ENCODE data around the gene CA9. TPM values are rescaled to one million over a fixed set of nuclear protein-coding genes. Genes with fewer than 3 reads are reported as not detected.
A peak's percentile ranks its signal among the peaks of the same experiment; 100 is the strongest.

CA9 gene
- total and polyA plus RNA-seq, 8 donors = 1.2 to 670 (median 200) TPM

DNA sequence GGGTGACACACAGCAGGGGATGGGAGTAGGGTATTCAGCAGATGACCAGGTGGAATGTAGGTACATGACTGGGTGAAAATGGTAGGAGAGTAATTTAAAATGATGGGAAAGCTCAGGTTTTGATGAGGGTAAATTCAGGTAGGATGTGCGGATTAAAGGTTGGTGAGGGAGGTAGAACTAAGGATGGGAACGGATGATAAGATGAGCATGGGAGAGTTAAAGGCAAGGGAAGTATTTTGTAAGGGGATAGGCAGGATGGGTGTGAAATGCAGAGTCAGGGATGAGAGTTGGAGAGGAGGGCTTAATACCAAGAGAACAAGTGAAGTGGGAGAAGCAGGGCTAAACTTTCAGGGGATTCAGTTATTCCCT is 56.7 kb downstream of the CA9 start:
- no peak for DNase-seq
- peak overlapping the region; percentile 53 to 88 (median 77) for H3K4me3 ChIP-seq
- intact Hi-C loops (cut with DNase I; ENCODE audit: low total_unique reads) = no loop called here
- H3K9me3 ChIP-seq = no peaks in the 10 kb centered on the region
- peaks cover 13 to 26% (median 24%) of the 10 kb centered on the region in 4 donors for H3K36me3 ChIP-seq
- H3K4me1 ChIP-seq = peaks cover 64 to 84% (median 73%) of the 10 kb centered on the region in 4 donors
- H3K27ac ChIP-seq = peak overlapping the region; percentile 55 to 100 (median 98)
- TF ChIP-seq CTCF (IDR thresholded peaks at IDR 0.05) (no peak), POLR2AphosphoS5 (IDR thresholded peaks at IDR 0.05) (no peak), EP300 (IDR thresholded peaks at IDR 0.05) (no peak), POLR2A (IDR thresholded peaks at IDR 0.05) (no peak)
- H3K27me3 ChIP-seq = no peaks in the 10 kb centered on the region
- 63 to 90% (median 79%) methylated on average over 2 of the region's 2 CpGs for WGBS, 5 donors

Small RNA genes within 50 kb of the gene (small RNA-seq; reads per million reads assigned to genes)
- gene RMRP (0 reads per million in 4 donors), gene RN7SL22P (0 reads per million in 4 donors)

Other genes starting within 250 kb of the CA9 start
- gene RUSC2, start 183.8 kb upstream of the CA9 start, total RNA-seq = 10 to 100 TPM in 2 of 5 donors, 1 to 10 TPM in 3; 3.8 to 34.8 (median 9.9) TPM
- 1 to 10 TPM; 3.4 to 6.6 (median 6.5) TPM for gene RUSC2, start 183.8 kb upstream of the CA9 start, polyA plus RNA-seq
- 10 to 100 TPM; 11.9 to 56.8 (median 34.6) TPM for gene TESK1, start 68.7 kb upstream of the CA9 start, total RNA-seq
- 10 to 100 TPM; 25.7 to 33.9 (median 28.4) TPM for gene TESK1, start 68.7 kb upstream of the CA9 start, polyA plus RNA-seq
- gene CD72, start 55.5 kb upstream of the CA9 start, total RNA-seq = 10 to 100 TPM in 1 of 5 donors, 1 to 10 TPM in 1, not detected in 3; 3.1 to 18.7 TPM
- 1 to 10 TPM in 2 of 3 donors, under 1 TPM in 1; 0.61 to 2.8 (median 1.1) TPM for gene CD72, start 55.5 kb upstream of the CA9 start, polyA plus RNA-seq
- 1 to 10 TPM in 2 of 5 donors, not detected in 3; 2.0 to 2.3 TPM for gene SIT1, start 23.0 kb upstream of the CA9 start, total RNA-seq
- gene SIT1, start 23.0 kb upstream of the CA9 start, polyA plus RNA-seq = 1 to 10 TPM in 1 of 3 donors, under 1 TPM in 2; 0.62 to 1.1 (median 0.95) TPM
- gene RMRP, start 15.9 kb upstream of the CA9 start, total RNA-seq = over 10,000 TPM in 4 of 5 donors, 1,000 to 10,000 TPM in 1; 1,379 to 137,340 (median 23,544) TPM
- gene RMRP, start 15.9 kb upstream of the CA9 start, polyA plus RNA-seq = 10 to 100 TPM in 1 of 3 donors, not detected in 2; 64.3 TPM
- gene CCDC107, start 15.6 kb upstream of the CA9 start, total RNA-seq = 100 to 1,000 TPM in 1 of 5 donors, 10 to 100 TPM in 4; 15.6 to 104 (median 28.1) TPM
- 10 to 100 TPM; 58.8 to 86.4 (median 69.7) TPM for gene CCDC107, start 15.6 kb upstream of the CA9 start, polyA plus RNA-seq
- gene ARHGEF39, start 8.7 kb upstream of the CA9 start, total RNA-seq = 10 to 100 TPM in 3 of 5 donors, 1 to 10 TPM in 2; 1.8 to 58.3 (median 11.6) TPM
- 1 to 10 TPM; 2.8 to 4.3 (median 3.2) TPM for gene ARHGEF39, start 8.7 kb upstream of the CA9 start, polyA plus RNA-seq
- gene TPM2, start 16.0 kb downstream of the CA9 start, total RNA-seq = 1,000 to 10,000 TPM in 3 of 5 donors, 100 to 1,000 TPM in 2; 537 to 3,642 (median 1,228) TPM
- 1,000 to 10,000 TPM in 1 of 3 donors, 100 to 1,000 TPM in 2; 460 to 2,257 (median 672) TPM for gene TPM2, start 16.0 kb downstream of the CA9 start, polyA plus RNA-seq
- 100 to 1,000 TPM; 169 to 399 (median 223) TPM for gene TLN1, start 58.3 kb downstream of the CA9 start, total RNA-seq
- 100 to 1,000 TPM in 1 of 3 donors, 10 to 100 TPM in 2; 53.2 to 141 (median 70.2) TPM for gene TLN1, start 58.3 kb downstream of the CA9 start, polyA plus RNA-seq
- gene CREB3, start 58.7 kb downstream of the CA9 start, total RNA-seq = 10 to 100 TPM; 33.2 to 84.0 (median 79.1) TPM
- gene CREB3, start 58.7 kb downstream of the CA9 start, polyA plus RNA-seq = 10 to 100 TPM; 29.4 to 40.5 (median 37.9) TPM
- 100 to 1,000 TPM in 3 of 5 donors, 10 to 100 TPM in 2; 29.8 to 210 (median 145) TPM for gene GBA2, start 75.3 kb downstream of the CA9 start, total RNA-seq
- gene GBA2, start 75.3 kb downstream of the CA9 start, polyA plus RNA-seq = 10 to 100 TPM; 26.5 to 38.9 (median 32.5) TPM
- 10 to 100 TPM in 4 of 5 donors, 1 to 10 TPM in 1; 7.0 to 21.2 (median 14.7) TPM for gene RGP1, start 75.4 kb downstream of the CA9 start, total RNA-seq
- gene RGP1, start 75.4 kb downstream of the CA9 start, polyA plus RNA-seq = 10 to 100 TPM in 1 of 3 donors, 1 to 10 TPM in 2; 3.8 to 12.8 (median 7.2) TPM
- not detected for gene MSMP, start 80.3 kb downstream of the CA9 start, total RNA-seq
- gene MSMP, start 80.3 kb downstream of the CA9 start, polyA plus RNA-seq = under 1 TPM in 1 of 3 donors, not detected in 2; 0.35 TPM
- gene NPR2, start 117.7 kb downstream of the CA9 start, total RNA-seq = 10 to 100 TPM in 3 of 5 donors, 1 to 10 TPM in 2; 3.1 to 75.5 (median 14.5) TPM
- 10 to 100 TPM in 1 of 3 donors, 1 to 10 TPM in 2; 4.0 to 11.4 (median 7.0) TPM for gene NPR2, start 117.7 kb downstream of the CA9 start, polyA plus RNA-seq
- 1 to 10 TPM in 2 of 5 donors, not detected in 3; 1.7 to 2.7 TPM for gene SPAG8, start 138.3 kb downstream of the CA9 start, total RNA-seq
- gene SPAG8, start 138.3 kb downstream of the CA9 start, polyA plus RNA-seq = 1 to 10 TPM in 1 of 3 donors, under 1 TPM in 2; 0.19 to 4.1 (median 0.98) TPM
- 10 to 100 TPM in 4 of 5 donors, 1 to 10 TPM in 1; 8.4 to 22.7 (median 17.9) TPM for gene HINT2, start 141.1 kb downstream of the CA9 start, total RNA-seq
- 100 to 1,000 TPM in 2 of 3 donors, 10 to 100 TPM in 1; 98.1 to 131 (median 118) TPM for gene HINT2, start 141.1 kb downstream of the CA9 start, polyA plus RNA-seq
- gene FAM221B, start 154.8 kb downstream of the CA9 start, total RNA-seq = not detected
- under 1 TPM in 1 of 3 donors, not detected in 2; 0.10 TPM for gene FAM221B, start 154.8 kb downstream of the CA9 start, polyA plus RNA-seq
- 10 to 100 TPM in 3 of 5 donors, 1 to 10 TPM in 2; 4.6 to 81.4 (median 11.6) TPM for gene TMEM8B, start 155.3 kb downstream of the CA9 start, total RNA-seq
- gene TMEM8B, start 155.3 kb downstream of the CA9 start, polyA plus RNA-seq = 1 to 10 TPM; 7.0 to 9.2 (median 7.0) TPM
- gene OR13J1, start 196.5 kb downstream of the CA9 start, total RNA-seq = not detected
- gene OR13J1, start 196.5 kb downstream of the CA9 start, polyA plus RNA-seq = not detected
- gene HRCT1, start 232.3 kb downstream of the CA9 start, total RNA-seq = 10 to 100 TPM in 1 of 5 donors, 1 to 10 TPM in 2, under 1 TPM in 1, not detected in 1; 0.92 to 28.7 (median 7.7) TPM
- 1 to 10 TPM in 1 of 3 donors, under 1 TPM in 1, not detected in 1; 0.50 to 4.3 TPM for gene HRCT1, start 232.3 kb downstream of the CA9 start, polyA plus RNA-seq
- 1 to 10 TPM in 2 of 5 donors, not detected in 3; 1.2 to 2.4 TPM for gene SPAAR, start 235.6 kb downstream of the CA9 start, total RNA-seq
- under 1 TPM; 0.30 to 0.92 (median 0.68) TPM for gene SPAAR, start 235.6 kb downstream of the CA9 start, polyA plus RNA-seq